Endothelial cell of umbilical vein (primary cell): ENCODE measurements around the gene JAML. TPM values are rescaled to one million over a fixed set of nuclear protein-coding genes. Genes with fewer than 3 reads are reported as not detected.

Experiments
- BruUV-seq: library from RNA; stranded (reverse); fragments of 400-500 nt; replicated peaks from 2 replicates; lab custom pipeline; 2021; lab: Mats Ljungman, UMichigan
- CTCF ChIA-PET: fragments of 300-600, 350-600 bp; sonication (Branson Sonifier 250); formaldehyde crosslinking; loops from one replicate; lab custom pipeline; 2021; ENCODE audit warnings: antibody characterized with exemption, inconsistent platforms; lab: Charles Lee
- POLR2A ChIA-PET: fragments of 300-600, 350-600 bp; sonication (Branson Sonifier 250); formaldehyde crosslinking; loops from one replicate; lab custom pipeline; 2021; ENCODE audit warnings: antibody characterized with exemption, inconsistent platforms; lab: Charles Lee
- DNase-seq: peaks from one replicate; pipeline ENCODE4 v3.0.0-alpha.2; 2011; ENCODE audit warnings: low read depth, low spot score
- FAIRE-seq: peaks from 2 replicates; lab custom pipeline; 2011; peaks lifted over from hg19 to GRCh38; lab: Jason Lieb, UNC
- H2AFZ ChIP-seq: 2 replicates; pipeline ENCODE4 v1.6.0; 2012; ENCODE audit warnings: low read depth, low read length, control low read depth, inconsistent platforms
- H3K27ac ChIP-seq: 2 replicates; pipeline ENCODE4 v1.5.1; 2011; ENCODE audit warnings: low read depth, mild to moderate bottlenecking, control low read depth, low read length, moderate library complexity; ENCODE audit not compliant: insufficient read depth
- H3K27me3 ChIP-seq, 2 experiments: 2 replicates each; pipeline versions ENCODE4 v1.6.0 to v1.6.1; 2011; ENCODE audit warnings: low read length in 2 of 2, mixed read lengths in 1 of 2; ENCODE audit not compliant: control insufficient read depth in 2 of 2, insufficient read depth in 2 of 2
- H3K36me3 ChIP-seq, 2 experiments: 2 replicates in 1 of 2; 3 replicates in 1 of 2; pipeline ENCODE4 v1.5.1; 2011; ENCODE audit warnings: low read length in 2 of 2, mild to moderate bottlenecking in 1 of 2, moderate library complexity in 1 of 2; ENCODE audit not compliant: control insufficient read depth in 2 of 2, insufficient read depth in 2 of 2; ENCODE audit errors: extremely low read depth in 1 of 2
- H3K4me1 ChIP-seq: 3 replicates; pipeline ENCODE4 v1.5.1; 2011; ENCODE audit warnings: mild to moderate bottlenecking, low read length; ENCODE audit not compliant: control insufficient read depth, insufficient read depth; ENCODE audit errors: extremely low read depth
- H3K4me2 ChIP-seq: 2 replicates; pipeline ENCODE4 v1.6.1; 2011; ENCODE audit warnings: low read length, control low read depth, mixed read lengths; ENCODE audit not compliant: insufficient read depth
- H3K4me3 ChIP-seq, 3 experiments: fragments of 200-600 bp in 1 of 3; sonication (generic), shearing (Covaris generic) in 1 of 3; replicated peaks in 1 of 3; 2 replicates each; pipeline ENCODE4 v1.5.1; 2011 to 2016; ENCODE audit warnings: control low read depth in 3 of 3, low read length in 3 of 3, mild to moderate bottlenecking in 2 of 3, inconsistent platforms in 1 of 3, low read depth in 1 of 3, moderate library complexity in 1 of 3; ENCODE audit not compliant: insufficient read depth in 1 of 3
- H3K79me2 ChIP-seq: 2 replicates; pipeline ENCODE4 v1.6.0; 2012; ENCODE audit warnings: low read length, inconsistent platforms; ENCODE audit not compliant: control insufficient read depth, insufficient read depth
- H3K9ac ChIP-seq: replicated peaks from 2 replicates; pipeline ENCODE3; 2011; ENCODE audit warnings: low read length, control low read depth; ENCODE audit not compliant: insufficient read depth; ENCODE audit errors: extremely low read depth
- H3K9me1 ChIP-seq: replicated peaks from 3 replicates; pipeline ENCODE4 v1.6.0; 2011; ENCODE audit warnings: mild to moderate bottlenecking, low read length; ENCODE audit not compliant: control insufficient read depth, insufficient read depth; ENCODE audit errors: extremely low read depth
- H3K9me3 ChIP-seq: replicated peaks from 2 replicates; pipeline ENCODE4 v1.5.1; 2012; ENCODE audit warnings: low read length, inconsistent platforms; ENCODE audit not compliant: control insufficient read depth, insufficient read depth
- H4K20me1 ChIP-seq: replicated peaks from 2 replicates; pipeline ENCODE3; 2011; ENCODE audit warnings: mild to moderate bottlenecking, low read length; ENCODE audit not compliant: control insufficient read depth, insufficient read depth; ENCODE audit errors: extremely low read depth
- EZH2 ChIP-seq: IDR thresholded peaks from 2 replicates; pipeline ENCODE4 v1.6.1; 2012; ENCODE audit warnings: borderline replicate concordance, low read depth, mild to moderate bottlenecking, moderate library complexity, low read length, inconsistent platforms; ENCODE audit not compliant: severe bottlenecking
- FOS ChIP-seq: IDR thresholded peaks from 2 replicates; pipeline ENCODE4 v1.6.1; 2011; ENCODE audit warnings: mild to moderate bottlenecking, low read length, moderate library complexity, borderline replicate concordance; ENCODE audit not compliant: insufficient read depth
- GATA2 ChIP-seq: IDR thresholded peaks from 2 replicates; pipeline ENCODE4 v1.7.0; 2011; ENCODE audit warnings: low read depth, mild to moderate bottlenecking, moderate library complexity, mixed read lengths, low read length; ENCODE audit not compliant: insufficient read length, insufficient read depth
- JUN ChIP-seq: IDR thresholded peaks from 2 replicates; pipeline ENCODE4 v1.6.1; 2011; ENCODE audit warnings: borderline replicate concordance, low read depth; ENCODE audit not compliant: insufficient read length, insufficient read depth
- MAX ChIP-seq: IDR thresholded peaks from 2 replicates; pipeline ENCODE4 v1.6.1; 2011; ENCODE audit not compliant: insufficient read depth, insufficient read length
- MYC ChIP-seq: IDR thresholded peaks from one replicate; pipeline ENCODE4 v1.6.1; 2011; ENCODE audit warnings: mild to moderate bottlenecking, low read depth, low read length
- POLR2A ChIP-seq: IDR thresholded peaks from 2 replicates; pipeline ENCODE4 v1.6.1; 2012; ENCODE audit warnings: low read depth, mild to moderate bottlenecking, control low read depth, low read length
- POLR2AphosphoS5 ChIP-seq: IDR thresholded peaks from 2 replicates; pipeline ENCODE4 v1.6.1; 2012; ENCODE audit warnings: low read depth, mild to moderate bottlenecking, control low read depth, low read length, moderate library complexity; ENCODE audit not compliant: insufficient read depth
- dilution Hi-C: fragments of 300-500 bp; cut with MboI; formaldehyde crosslinking; loops from one replicate; pipeline ENCODE4 v1.15.0; 2019; ENCODE audit warnings: low sequenced_read_pairs; ENCODE audit not compliant: extremely low pct_ligation_motif_present
- intact Hi-C: fragments of 100-400 bp; cut with micrococcal nuclease; formaldehyde crosslinking; loops from one replicate; pipeline ENCODE4 v1.10.0; 2022
- polyA plus RNA-seq, 4 experiments: library from polyadenylated mRNA; depleted of rRNA in 3 of 4; stranded (reverse) in 3 of 4; unstranded in 1 of 4; fragments of >200 nt; gene quantifications; 2 replicates each; pipeline versions ENCODE4 v1.2.1 to v1.2.3, GENCODE V29; 2011 to 2012; ENCODE audit warnings: missing spikeins in 1 of 4
- total RNA-seq: library from RNA; stranded (reverse); gene quantifications from 2 replicates; pipeline ENCODE4 v1.2.3, GENCODE V29; 2021
- TF ChIP-seq, protein P1 (sequence below), 2 donors: IDR thresholded peaks; 1 replicate in 1 of 2; 2 replicates in 1 of 2; pipeline ENCODE4 v1.5.1; 2011; ENCODE audit warnings: low read length in 2 of 2, mild to moderate bottlenecking in 2 of 2, moderate library complexity in 2 of 2, control low read depth in 1 of 2, inconsistent platforms in 1 of 2, low read depth in 1 of 2; ENCODE audit not compliant: insufficient read depth in 1 of 2; ENCODE audit errors: extremely low read depth in 1 of 2

The JAML gene
- total and polyA plus RNA-seq, 2 donors (not counting 3 experiments of a cell fraction or from before 2014, with no cell fraction given): 0.04 to 0.35 TPM

DNA sequence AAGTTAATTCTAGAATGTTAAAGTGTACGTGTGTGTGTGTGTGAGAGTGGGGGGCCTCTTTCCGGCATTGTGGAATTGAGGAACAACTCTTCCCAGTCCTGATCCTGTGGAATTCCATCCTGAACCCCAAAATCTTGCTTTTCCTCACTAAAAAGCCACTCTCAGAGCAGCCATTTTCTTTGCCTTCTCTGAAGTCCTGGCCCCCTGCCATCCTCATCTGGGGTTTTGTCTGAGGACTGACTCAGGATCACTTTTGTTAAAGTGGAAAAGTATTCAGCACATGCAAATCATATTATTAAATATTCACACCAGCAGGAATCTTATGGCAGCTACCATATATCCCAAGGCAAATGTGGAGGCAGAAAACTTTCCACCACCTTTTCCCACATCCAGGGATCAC is 76.0 kb downstream of the JAML start:
- no TSS peak for BruUV-seq
- Histone ChIP-seq H3K27me3 (peaks cover 56 to 58% of the 10 kb centered on the region in 2 experiments), H3K4me3 (no peak overlapping the region), H3K79me2 (no peaks in the 10 kb centered on the region), H3K36me3 (no peaks in the 10 kb centered on the region), H2AFZ (no peak overlapping the region), H3K9me1 (no peaks in the 10 kb centered on the region), H4K20me1 (no peaks in the 10 kb centered on the region), H3K27ac (no peak overlapping the region), H3K9ac (no peak overlapping the region), H3K9me3 (no peaks in the 10 kb centered on the region), H3K4me2 (no peak overlapping the region), H3K4me1 (peaks cover 3% of the 10 kb centered on the region)
- dilution Hi-C loops (no loop called here), intact Hi-C loops (no loop called here)
- ChIA-PET POLR2A (no interaction called here), CTCF (interaction anchor here (1.4 to 7.6 kb wide), 3 partner anchors 15 to 23 kb away, joined by 4 to 112 read pairs (median 13); no protein-coding TSS in a partner anchor)
- FAIRE-seq (no peak), DNase-seq (no peak)
- TF ChIP-seq POLR2A (no peak), FOS (no peak), EZH2 (no peak), GATA2 (no peak), MAX (no peak), JUN (no peak), POLR2AphosphoS5 (no peak), MYC (no peak)
- TF ChIP-seq, protein P1, sequence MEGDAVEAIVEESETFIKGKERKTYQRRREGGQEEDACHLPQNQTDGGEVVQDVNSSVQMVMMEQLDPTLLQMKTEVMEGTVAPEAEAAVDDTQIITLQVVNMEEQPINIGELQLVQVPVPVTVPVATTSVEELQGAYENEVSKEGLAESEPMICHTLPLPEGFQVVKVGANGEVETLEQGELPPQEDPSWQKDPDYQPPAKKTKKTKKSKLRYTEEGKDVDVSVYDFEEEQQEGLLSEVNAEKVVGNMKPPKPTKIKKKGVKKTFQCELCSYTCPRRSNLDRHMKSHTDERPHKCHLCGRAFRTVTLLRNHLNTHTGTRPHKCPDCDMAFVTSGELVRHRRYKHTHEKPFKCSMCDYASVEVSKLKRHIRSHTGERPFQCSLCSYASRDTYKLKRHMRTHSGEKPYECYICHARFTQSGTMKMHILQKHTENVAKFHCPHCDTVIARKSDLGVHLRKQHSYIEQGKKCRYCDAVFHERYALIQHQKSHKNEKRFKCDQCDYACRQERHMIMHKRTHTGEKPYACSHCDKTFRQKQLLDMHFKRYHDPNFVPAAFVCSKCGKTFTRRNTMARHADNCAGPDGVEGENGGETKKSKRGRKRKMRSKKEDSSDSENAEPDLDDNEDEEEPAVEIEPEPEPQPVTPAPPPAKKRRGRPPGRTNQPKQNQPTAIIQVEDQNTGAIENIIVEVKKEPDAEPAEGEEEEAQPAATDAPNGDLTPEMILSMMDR (IDR thresholded peaks at IDR 0.05; ENCODE audit: extremely low read depth in 1 of 2, insufficient read depth in 1 of 2, low read depth in 1 of 2, low read length in 2 of 2): no peak
